ENCODE measurements around the gene DDX1. TPM values are rescaled to one million over a fixed set of nuclear protein-coding genes. Genes with fewer than 3 reads are reported as not detected.

DDX1 gene
- total and polyA plus RNA-seq, 2 of the 4 experiments (the other 2 are of a cell fraction) = 73.6 to 74.9 TPM

- Histone ChIP-seq H3K79me1 (ENCODE audit: low read depth in 1 of 2, low read length in 2 of 2) (peaks cover 0 to 9% of the 10 kb centered on the region in 2 experiments; a peak in 2 of 4 replicates), H2BK15ac (ENCODE audit: low read depth, low read length) (no peak overlapping the region), H3K56ac (ENCODE audit: extremely low read depth, insufficient read depth, low read length) (no peak overlapping the region), H4K8ac (ENCODE audit: low read depth in 2 of 2, low read length in 2 of 2) (no peak overlapping the region), H4K20me1 (ENCODE audit: insufficient read depth, low read length) (peaks cover 6% of the 10 kb centered on the region; the same call in 1 of the 2 replicates), H3K18ac (ENCODE audit: low read depth, low read length) (no peak overlapping the region), H4K91ac (ENCODE audit: insufficient read depth, low read depth, low read length) (no peak overlapping the region), H2BK20ac (ENCODE audit: low read depth, low read length) (no peak overlapping the region), H3K9ac (ENCODE audit: low read depth, low read length) (no peak overlapping the region), H2BK120ac (ENCODE audit: low read depth, low read length) (no peak overlapping the region), H3K9me3 (ENCODE audit: control insufficient read depth, insufficient read depth, low read length) (no peaks in the 10 kb centered on the region), H2AK9ac (replicated peaks; ENCODE audit: low read depth, low read length, poor library complexity) (peak overlapping the region; percentile 23), H3K23ac (ENCODE audit: low read depth, low read length) (no peak overlapping the region), H3K27ac (ENCODE audit: insufficient read depth, low read length) (no peak overlapping the region), H3K27me3 (ENCODE audit: control insufficient read depth, insufficient read depth, low read length) (peaks cover 3% of the 10 kb centered on the region; the same call in 1 of the 2 replicates), H3K36me3 (ENCODE audit: control insufficient read depth, insufficient read depth, low read length) (no peaks in the 10 kb centered on the region), H2AFZ (replicated peaks; ENCODE audit: low read length, poor library complexity) (peak overlapping the region; percentile 23), H2AK5ac (ENCODE audit: low read depth, low read length) (no peak overlapping the region), H3K4me3 (ENCODE audit: insufficient read depth, low read depth, low read length) (no peak overlapping the region), H3K4me1 (ENCODE audit: control insufficient read depth, insufficient read depth, low read length) (no peaks in the 10 kb centered on the region), H4K5ac (ENCODE audit: low read depth, low read length) (no peak overlapping the region), H3K4me2 (ENCODE audit: low read depth, low read length) (no peak overlapping the region), H2BK5ac (ENCODE audit: low read depth, low read length, poor library complexity, severe bottlenecking) (no peak overlapping the region), H3K9me1 (ENCODE audit: insufficient read depth, low read length) (peaks cover 2% of the 10 kb centered on the region; the same call in 1 of the 2 replicates), H3K14ac (replicated peaks; ENCODE audit: low read depth, low read length) (no peak overlapping the region), H3K4ac (ENCODE audit: low read depth, low read length) (no peak overlapping the region)
- WGBS, 2 experiments (ENCODE audit: extremely low coverage in 2 of 2, insufficient read length in 1 of 2) = no CpG with 5 or more reads among the region's 4 CpGs
- TF ChIP-seq SMC3 (IDR thresholded peaks at IDR 0.05; ENCODE audit: low read depth, low read length) (peak; percentile 57), CTCF (conservative IDR thresholded peaks at IDR 0.05; ENCODE audit: low read depth, low read length) (peak; percentile 65), POLR2A (IDR thresholded peaks at IDR 0.05; ENCODE audit: low read depth, low read length) (no peak), RAD21 (IDR thresholded peaks at IDR 0.05; ENCODE audit: low read length) (peak; percentile 68)
- ChIA-PET POLR2A (ENCODE audit: unreplicated experiment) (no interaction called here), CTCF (interaction anchor here (0.7 to 1.3 kb wide), 4 partner anchors 11 to 27 kb away, joined by 3 to 6 read pairs (median 3); partner anchors contain the start of gene NBAS)
- DNase-seq (peak; percentile 54), ATAC-seq (ENCODE audit: low read depth) (no peak)
- dilution Hi-C loops (cut with HindIII; ENCODE audit: low sequenced_read_pairs, unreplicated experiment) (no loop called here), in situ Hi-C loops (cut with MboI; ENCODE audit: low sequenced_read_pairs) (loop anchor here (10.0 to 25.0 kb wide), 3 partner anchors 551 to 1164 kb away; no protein-coding TSS in a partner anchor), intact Hi-C loops (cut with micrococcal nuclease) (loop anchor here (5.0 kb wide), 1 partner anchor 546 kb away; no protein-coding TSS in a partner anchor)
- BruUV-seq (replicated peaks) = no TSS peak
Measured at GRCh38 chr2:15588329-15588919, 3.2 kb upstream of the DDX1 start.

Measured in IMR-90 (cell line).